SK-N-SH (cell line): ENCODE data around the gene ATIC. TPM values are rescaled to one million over a fixed set of nuclear protein-coding genes. Genes with fewer than 3 reads are reported as not detected.

Experiments used
- CTCF ChIA-PET: fragments of 300-600, 350-600 bp; formaldehyde crosslinking; extraction: SDS; loops from one replicate; lab custom pipeline; 2021; lab: Yijun Ruan, JAX
- POLR2A ChIA-PET: fragments of 350-600 bp; sonication (Branson Sonifier 250); formaldehyde crosslinking; extraction: SDS; loops from one replicate; lab custom pipeline; 2020; ENCODE audit warnings: antibody characterized with exemption, inconsistent platforms; lab: Yijun Ruan, JAX
- DNase-seq: peaks from one replicate; pipeline ENCODE4 v3.0.0; 2012
- H2AFZ ChIP-seq: fragments of 200-600 bp; sonication (generic); 2 replicates; pipeline ENCODE4 v1.8.1; 2016; ENCODE audit warnings: antibody characterized with exemption, mild to moderate bottlenecking, low read depth
- H3F3A ChIP-seq: fragments of 200-600 bp; sonication (generic); replicated peaks from 2 replicates; pipeline ENCODE3; 2016; ENCODE audit warnings: antibody characterized with exemption, mild to moderate bottlenecking; ENCODE audit not compliant: insufficient read depth
- H3K27ac ChIP-seq, 2 experiments: fragments of 200-500 bp in 1 of 2; fragments of 200-600 bp in 1 of 2; sonication (Bioruptor generic) in 1 of 2; sonication (generic), shearing (Covaris generic) in 1 of 2; 2 replicates each; pipeline versions ENCODE4 v1.5.1 to v1.6.1; 2014 to 2016; ENCODE audit warnings: low read depth in 2 of 2, inconsistent platforms in 1 of 2, low read length in 1 of 2, mild to moderate bottlenecking in 1 of 2, mixed read lengths in 1 of 2
- H3K27me3 ChIP-seq: fragments of 200-600 bp; sonication (generic), shearing (Covaris generic); 2 replicates; pipeline ENCODE4 v1.6.1; 2016; ENCODE audit warnings: mixed run types; ENCODE audit not compliant: insufficient read depth
- H3K36me3 ChIP-seq, 2 experiments: fragments of 200-500 bp in 1 of 2; fragments of 200-600 bp in 1 of 2; sonication (Bioruptor generic) in 1 of 2; sonication (generic) in 1 of 2; replicated peaks in 1 of 2; 2 replicates each; pipeline versions ENCODE3 to v1.5.1; 2014 to 2016; ENCODE audit warnings: low read length in 1 of 2, mild to moderate bottlenecking in 1 of 2; ENCODE audit not compliant: insufficient read depth in 2 of 2, control insufficient read depth in 1 of 2
- H3K4me1 ChIP-seq, 2 experiments: fragments of 200-500 bp in 1 of 2; fragments of 200-600 bp in 1 of 2; sonication (Bioruptor generic) in 1 of 2; sonication (generic), shearing (Covaris generic) in 1 of 2; 2 replicates each; pipeline versions ENCODE4 v1.5.1 to v1.6.1; 2014 to 2016; ENCODE audit warnings: low read depth in 1 of 2, low read length in 1 of 2, mixed run types in 1 of 2; ENCODE audit not compliant: insufficient read depth in 2 of 2, control insufficient read depth in 1 of 2
- H3K4me2 ChIP-seq: fragments of 200-600 bp; sonication (generic), shearing (Covaris generic); 2 replicates; pipeline ENCODE4 v1.6.1; 2017; ENCODE audit warnings: mixed run types
- H3K4me3 ChIP-seq, 2 experiments: fragments of 200-500 bp in 1 of 2; fragments of 200-600 bp in 1 of 2; sonication (Bioruptor generic) in 1 of 2; sonication (generic), shearing (Covaris generic) in 1 of 2; 2 replicates each; pipeline versions ENCODE4 v1.5.1 to v1.8.1; 2014 to 2016; ENCODE audit warnings: low read depth in 2 of 2, inconsistent platforms in 1 of 2, low read length in 1 of 2, mild to moderate bottlenecking in 1 of 2, mixed read lengths in 1 of 2, moderate library complexity in 1 of 2
- H3K79me2 ChIP-seq: fragments of 200-600 bp; sonication (generic); 2 replicates; pipeline ENCODE4 v1.8.1; 2017; ENCODE audit warnings: mild to moderate bottlenecking; ENCODE audit not compliant: insufficient read depth
- H3K9ac ChIP-seq: fragments of 200-600 bp; sonication (generic); 2 replicates; pipeline ENCODE4 v1.6.1; 2017; ENCODE audit warnings: mixed run types
- H3K9me2 ChIP-seq: fragments of 200-600 bp; sonication (generic); 2 replicates; pipeline ENCODE4 v1.6.1; 2017; ENCODE audit warnings: mixed run types
- H3K9me3 ChIP-seq: fragments of 200-600 bp; sonication (generic); 2 replicates; pipeline ENCODE4 v1.6.1; 2017; ENCODE audit warnings: mixed run types, mild to moderate bottlenecking, moderate library complexity
- H4K20me1 ChIP-seq: fragments of 200-600 bp; sonication (generic); 2 replicates; pipeline ENCODE4 v1.6.1; 2017; ENCODE audit warnings: mild to moderate bottlenecking, mixed run types; ENCODE audit not compliant: insufficient read depth
- CHD2 ChIP-seq: fragments of 150-350 bp; IDR thresholded peaks from 2 replicates; pipeline ENCODE4 v1.6.1; 2018; ENCODE audit warnings: low read length; ENCODE audit not compliant: partially characterized antibody
- EP300 ChIP-seq, 2 experiments: IDR thresholded peaks; 2 replicates each; pipeline versions ENCODE4 v1.4.0 to v1.6.1; 2012; ENCODE audit warnings: borderline replicate concordance in 1 of 2, low read depth in 1 of 2, low read length in 1 of 2
- IRF3 ChIP-seq: fragments of 150-350 bp; IDR thresholded peaks from 2 replicates; pipeline ENCODE4 v1.6.1; 2016; ENCODE audit warnings: mild to moderate bottlenecking, low read depth, low read length
- NFIC ChIP-seq: IDR thresholded peaks from 2 replicates; pipeline ENCODE4 v1.4.0; 2012; ENCODE audit warnings: borderline replicate concordance
- NRF1 ChIP-seq: IDR thresholded peaks from 2 replicates; pipeline ENCODE4 v1.6.1; 2012; ENCODE audit warnings: low read depth, mild to moderate bottlenecking, low read length
- RCOR1 ChIP-seq: fragments of 150-350 bp; IDR thresholded peaks from 2 replicates; pipeline ENCODE4 v1.6.1; 2017; ENCODE audit warnings: antibody characterized with exemption, low read length
- REST ChIP-seq: IDR thresholded peaks from 2 replicates; pipeline ENCODE4 v1.6.1; 2012; ENCODE audit warnings: mild to moderate bottlenecking, low read depth, low read length, moderate library complexity
- SIN3A ChIP-seq: IDR thresholded peaks from 2 replicates; pipeline ENCODE4 v1.6.1; 2012; ENCODE audit warnings: low read depth, mild to moderate bottlenecking, low read length, moderate library complexity, borderline replicate concordance
- TAF1 ChIP-seq: IDR thresholded peaks from 2 replicates; pipeline ENCODE4 v1.6.1; 2012; ENCODE audit warnings: low read depth, mild to moderate bottlenecking, low read length, moderate library complexity, borderline replicate concordance
- USF1 ChIP-seq: IDR thresholded peaks from 2 replicates; pipeline ENCODE4 v1.4.0; 2012; ENCODE audit warnings: low read depth, borderline replicate concordance
- WGBS: methylation state at CpG from one replicate; pipeline ENCODE4 v1.1.6; 2017; ENCODE audit warnings: low lambda C conversion rate; 5-methylcytosine and 5-hydroxymethylcytosine counted together
- polyA plus RNA-seq, 3 experiments: library from polyadenylated mRNA; depleted of rRNA; stranded (reverse); fragments of >200 nt; gene quantifications; 2 replicates each; pipeline ENCODE4 v1.2.3, GENCODE V29; 2012

The ATIC gene
- polyA plus RNA-seq, 1 of the 3 experiments (the other 2 are of a cell fraction), result 108 TPM

- ChIA-PET CTCF (interaction anchor here (0.9 to 1.3 kb wide), 2 partner anchors 8 to 606 kb away, joined by 3 read pairs; no protein-coding TSS in a partner anchor), POLR2A (no interaction called here)
- Histone ChIP-seq H3K9me2 (no peaks in the 10 kb centered on the region), H3K9me3 (no peaks in the 10 kb centered on the region), H3K9ac (no peak overlapping the region), H2AFZ (no peak overlapping the region), H3K36me3 (peaks cover 44 to 60% of the 10 kb centered on the region in 2 experiments), H3K4me3 (no peak overlapping the region), H3K79me2 (peaks cover 54% of the 10 kb centered on the region), H3K4me2 (no peak overlapping the region), H4K20me1 (no peaks in the 10 kb centered on the region), H3K27me3 (no peaks in the 10 kb centered on the region), H3F3A (no peaks in the 10 kb centered on the region), H3K4me1 (no peaks in the 10 kb centered on the region; a peak in 2 of 4 replicates), H3K27ac (no peak overlapping the region)
- WGBS, result 97% methylated on average over 6 of the region's 6 CpGs
- no peak for TF ChIP-seq EP300 (IDR thresholded peaks at IDR 0.05; ENCODE audit: borderline replicate concordance in 1 of 2, low read depth in 1 of 2, low read length in 1 of 2)
- no peak for TF ChIP-seq USF1
- no peak for TF ChIP-seq NRF1
- no peak for TF ChIP-seq SIN3A
- no peak for TF ChIP-seq TAF1
- no peak for TF ChIP-seq CHD2
- TF ChIP-seq RCOR1, result no peak
- no peak for DNase-seq
Observed at GRCh38 chr2:215324811-215325210, 13.0 kb downstream of the ATIC start.

GRCh38 chr2:215328066-215328465 lies 16.2 kb downstream of the ATIC start:
- no peak for DNase-seq
- H3K4me1 ChIP-seq, result no peaks in the 10 kb centered on the region; a peak in 2 of 4 replicates
- no peak overlapping the region for H3K4me2 ChIP-seq
- no peaks in the 10 kb centered on the region for H3K9me3 ChIP-seq
- H4K20me1 ChIP-seq, result no peaks in the 10 kb centered on the region
- no peak overlapping the region for H3K9ac ChIP-seq
- peaks cover 58% of the 10 kb centered on the region for H3K79me2 ChIP-seq
- CTCF ChIA-PET, result no interaction called here
- no peaks in the 10 kb centered on the region for H3F3A ChIP-seq
- H3K27me3 ChIP-seq, result no peaks in the 10 kb centered on the region
- H2AFZ ChIP-seq, result no peak overlapping the region
- TF ChIP-seq IRF3, result no peak
- no peak for TF ChIP-seq RCOR1
- no peak for TF ChIP-seq NFIC
- TF ChIP-seq REST, result no peak
- no peaks in the 10 kb centered on the region for H3K9me2 ChIP-seq
- 91% methylated on average over 5 of the region's 5 CpGs for WGBS
- peaks cover 50 to 63% of the 10 kb centered on the region in 2 experiments for H3K36me3 ChIP-seq
- POLR2A ChIA-PET, result no interaction called here
- H3K4me3 ChIP-seq, result no peak overlapping the region
- no peak overlapping the region for H3K27ac ChIP-seq
